SK-N-SH treated with all-trans-retinoic acid at 6 μM for 48 hours (cell line): ENCODE results near the gene CFI.

ENCODE experiments used
- ATAC-seq: fragments of 200-7000 bp; cut with Tn5 transposase; 3 replicates; pipeline ENCODE4 v1.9.1; 2020; ENCODE audit warnings: mild to moderate bottlenecking, moderate library complexity
- ARNTL ChIP-seq: fragments of 450-650 bp; formaldehyde crosslinking; IDR thresholded peaks from 2 replicates; pipeline ENCODE4 v1.5.0; 2020; ENCODE audit warnings: low read depth, mild to moderate bottlenecking, moderate library complexity, borderline replicate concordance
- BACH2 ChIP-seq: fragments of 250-450 bp; sonication (Bioruptor Pico); IDR thresholded peaks from 2 replicates; pipeline ENCODE4 v1.9.0; 2021; ENCODE audit warnings: mild to moderate bottlenecking, borderline replicate concordance
- CSDC2 ChIP-seq: fragments of 250-450 bp; sonication (Bioruptor Pico); IDR thresholded peaks from 2 replicates; pipeline ENCODE4 v1.5.0; 2020; ENCODE audit warnings: mild to moderate bottlenecking, moderate library complexity
- ESRRG ChIP-seq: fragments of 250-450 bp; sonication (Bioruptor Pico); IDR thresholded peaks from 2 replicates; pipeline ENCODE4 v1.6.1; 2021; ENCODE audit warnings: mild to moderate bottlenecking
- GLIS3 ChIP-seq: fragments of 250-450 bp; sonication (Bioruptor Pico); IDR thresholded peaks from 2 replicates; pipeline ENCODE4 v1.5.0; 2020; ENCODE audit warnings: mild to moderate bottlenecking, moderate library complexity
- ISL1 ChIP-seq: fragments of 250-450 bp; sonication (Bioruptor Pico); IDR thresholded peaks from 2 replicates; pipeline ENCODE4 v2.1.2; 2022; ENCODE audit warnings: mild to moderate bottlenecking, moderate library complexity
- OSR1 ChIP-seq: fragments of 250-450 bp; sonication (Bioruptor Pico); IDR thresholded peaks from 2 replicates; pipeline ENCODE4 v1.8.0; 2022; ENCODE audit warnings: moderate library complexity, mild to moderate bottlenecking, inconsistent platforms
- PPARA ChIP-seq: fragments of 250-450 bp; sonication (Bioruptor Pico); IDR thresholded peaks from 2 replicates; pipeline ENCODE4 v1.5.0; 2020; ENCODE audit warnings: mild to moderate bottlenecking, borderline replicate concordance
- RARB ChIP-seq: fragments of 250-450 bp; sonication (Bioruptor Pico); IDR thresholded peaks from 2 replicates; pipeline ENCODE4 v1.8.0; 2021; ENCODE audit warnings: mild to moderate bottlenecking, moderate library complexity
- SNAI2 ChIP-seq: fragments of 250-450 bp; sonication (Bioruptor Pico); IDR thresholded peaks from 2 replicates; pipeline ENCODE4 v1.5.0; 2020; ENCODE audit warnings: mild to moderate bottlenecking, moderate library complexity
- TCF4 ChIP-seq: fragments of 250-450 bp; sonication (Bioruptor Pico); IDR thresholded peaks from 2 replicates; pipeline ENCODE4 v1.8.0; 2021; ENCODE audit warnings: mild to moderate bottlenecking, moderate library complexity, borderline replicate concordance
- TOX ChIP-seq: fragments of 250-450 bp; sonication (Bioruptor Pico); IDR thresholded peaks from 2 replicates; pipeline ENCODE4 v1.8.0; 2021; ENCODE audit warnings: mild to moderate bottlenecking, moderate library complexity, borderline replicate concordance
- ZC3H10 ChIP-seq: fragments of 250-450 bp; sonication (Bioruptor Pico); IDR thresholded peaks from 2 replicates; pipeline ENCODE4 v1.5.1; 2021; ENCODE audit warnings: mild to moderate bottlenecking, moderate library complexity
- ZFP3 ChIP-seq: fragments of 250-450 bp; sonication (Bioruptor Pico); IDR thresholded peaks from 2 replicates; pipeline ENCODE4 v1.5.0; 2020; ENCODE audit warnings: mild to moderate bottlenecking, moderate library complexity
- ZFP30 ChIP-seq: fragments of 450-650 bp; formaldehyde crosslinking; IDR thresholded peaks from 2 replicates; pipeline ENCODE4 v1.5.0; 2022; ENCODE audit warnings: mild to moderate bottlenecking, moderate library complexity
- ZNF565 ChIP-seq: fragments of 450-650 bp; formaldehyde crosslinking; conservative IDR thresholded peaks from 2 replicates; pipeline ENCODE4 v1.5.0; 2020; ENCODE audit warnings: low read depth, mild to moderate bottlenecking, moderate library complexity
- ZNF70 ChIP-seq: fragments of 450-650 bp; formaldehyde crosslinking; IDR thresholded peaks from 2 replicates; pipeline ENCODE4 v1.5.0; 2020; ENCODE audit warnings: mild to moderate bottlenecking, moderate library complexity
- ZNF8 ChIP-seq: fragments of 450-650 bp; formaldehyde crosslinking; IDR thresholded peaks from 2 replicates; pipeline ENCODE4 v1.5.0; 2020; ENCODE audit warnings: mild to moderate bottlenecking, moderate library complexity
- TF ChIP-seq, protein P1 (sequence below): fragments of 250-450 bp; sonication (Bioruptor Pico); IDR thresholded peaks from 2 replicates; pipeline ENCODE4 v1.5.0; 2020; ENCODE audit warnings: mild to moderate bottlenecking, moderate library complexity
- TF ChIP-seq, protein P2 (sequence below): fragments of 250-450 bp; sonication (Bioruptor Pico); IDR thresholded peaks from 2 replicates; pipeline ENCODE4 v1.8.0; 2020; ENCODE audit warnings: mild to moderate bottlenecking, moderate library complexity, borderline replicate concordance
- TF ChIP-seq, protein P3 (sequence below): fragments of 250-450 bp; sonication (Bioruptor Pico); IDR thresholded peaks from 2 replicates; pipeline ENCODE4 v1.5.1; 2020; ENCODE audit warnings: low read depth, mild to moderate bottlenecking, moderate library complexity
- TF ChIP-seq, protein P4 (sequence below): fragments of 250-450 bp; sonication (Bioruptor Pico); IDR thresholded peaks from 2 replicates; pipeline ENCODE4 v1.8.0; 2021; ENCODE audit warnings: low read depth, mild to moderate bottlenecking, moderate library complexity, borderline replicate concordance

The CFI gene

DNA sequence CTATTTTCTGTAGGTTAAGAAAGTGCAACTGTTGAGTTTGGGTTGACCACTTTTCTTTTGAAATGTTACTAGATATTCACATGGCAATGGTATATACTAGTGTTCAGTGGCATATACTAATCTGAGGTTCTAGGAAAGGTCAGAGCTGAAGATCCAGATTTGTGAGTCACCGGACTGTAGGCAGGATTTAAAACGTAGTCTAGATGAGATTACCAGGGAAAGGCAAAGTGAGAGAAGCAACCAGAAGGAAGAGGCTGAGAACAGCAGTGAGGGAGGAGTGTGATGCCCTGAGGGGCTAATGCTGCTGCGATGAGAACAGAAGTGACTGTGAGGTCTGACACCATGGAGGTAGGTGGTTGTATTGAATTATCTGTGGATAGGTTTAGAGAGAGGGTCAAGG lies 62.3 kb downstream of the CFI start:
- no peak for ATAC-seq
- TF ChIP-seq PPARA (no peak), ESRRG (CRISPR knock-in tag) (no peak), ZFP30 (CRISPR knock-in tag) (no peak), ZNF70 (CRISPR knock-in tag) (no peak), ZNF565 (no peak), CSDC2 (CRISPR knock-in tag) (no peak), TCF4 (no peak), ZFP3 (CRISPR knock-in tag) (no peak), ZC3H10 (CRISPR knock-in tag) (no peak), ARNTL (no peak), TOX (no peak), RARB (CRISPR knock-in tag) (no peak), BACH2 (no peak), SNAI2 (no peak), OSR1 (no peak)
- TF ChIP-seq, protein P1, sequence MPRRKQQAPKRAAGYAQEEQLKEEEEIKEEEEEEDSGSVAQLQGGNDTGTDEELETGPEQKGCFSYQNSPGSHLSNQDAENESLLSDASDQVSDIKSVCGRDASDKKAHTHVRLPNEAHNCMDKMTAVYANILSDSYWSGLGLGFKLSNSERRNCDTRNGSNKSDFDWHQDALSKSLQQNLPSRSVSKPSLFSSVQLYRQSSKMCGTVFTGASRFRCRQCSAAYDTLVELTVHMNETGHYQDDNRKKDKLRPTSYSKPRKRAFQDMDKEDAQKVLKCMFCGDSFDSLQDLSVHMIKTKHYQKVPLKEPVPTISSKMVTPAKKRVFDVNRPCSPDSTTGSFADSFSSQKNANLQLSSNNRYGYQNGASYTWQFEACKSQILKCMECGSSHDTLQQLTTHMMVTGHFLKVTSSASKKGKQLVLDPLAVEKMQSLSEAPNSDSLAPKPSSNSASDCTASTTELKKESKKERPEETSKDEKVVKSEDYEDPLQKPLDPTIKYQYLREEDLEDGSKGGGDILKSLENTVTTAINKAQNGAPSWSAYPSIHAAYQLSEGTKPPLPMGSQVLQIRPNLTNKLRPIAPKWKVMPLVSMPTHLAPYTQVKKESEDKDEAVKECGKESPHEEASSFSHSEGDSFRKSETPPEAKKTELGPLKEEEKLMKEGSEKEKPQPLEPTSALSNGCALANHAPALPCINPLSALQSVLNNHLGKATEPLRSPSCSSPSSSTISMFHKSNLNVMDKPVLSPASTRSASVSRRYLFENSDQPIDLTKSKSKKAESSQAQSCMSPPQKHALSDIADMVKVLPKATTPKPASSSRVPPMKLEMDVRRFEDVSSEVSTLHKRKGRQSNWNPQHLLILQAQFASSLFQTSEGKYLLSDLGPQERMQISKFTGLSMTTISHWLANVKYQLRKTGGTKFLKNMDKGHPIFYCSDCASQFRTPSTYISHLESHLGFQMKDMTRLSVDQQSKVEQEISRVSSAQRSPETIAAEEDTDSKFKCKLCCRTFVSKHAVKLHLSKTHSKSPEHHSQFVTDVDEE (CRISPR knock-in tag), result no peak
- TF ChIP-seq, protein P2, sequence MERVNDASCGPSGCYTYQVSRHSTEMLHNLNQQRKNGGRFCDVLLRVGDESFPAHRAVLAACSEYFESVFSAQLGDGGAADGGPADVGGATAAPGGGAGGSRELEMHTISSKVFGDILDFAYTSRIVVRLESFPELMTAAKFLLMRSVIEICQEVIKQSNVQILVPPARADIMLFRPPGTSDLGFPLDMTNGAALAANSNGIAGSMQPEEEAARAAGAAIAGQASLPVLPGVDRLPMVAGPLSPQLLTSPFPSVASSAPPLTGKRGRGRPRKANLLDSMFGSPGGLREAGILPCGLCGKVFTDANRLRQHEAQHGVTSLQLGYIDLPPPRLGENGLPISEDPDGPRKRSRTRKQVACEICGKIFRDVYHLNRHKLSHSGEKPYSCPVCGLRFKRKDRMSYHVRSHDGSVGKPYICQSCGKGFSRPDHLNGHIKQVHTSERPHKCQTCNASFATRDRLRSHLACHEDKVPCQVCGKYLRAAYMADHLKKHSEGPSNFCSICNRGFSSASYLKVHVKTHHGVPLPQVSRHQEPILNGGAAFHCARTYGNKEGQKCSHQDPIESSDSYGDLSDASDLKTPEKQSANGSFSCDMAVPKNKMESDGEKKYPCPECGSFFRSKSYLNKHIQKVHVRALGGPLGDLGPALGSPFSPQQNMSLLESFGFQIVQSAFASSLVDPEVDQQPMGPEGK (CRISPR knock-in tag), result no peak
- TF ChIP-seq, protein P3, sequence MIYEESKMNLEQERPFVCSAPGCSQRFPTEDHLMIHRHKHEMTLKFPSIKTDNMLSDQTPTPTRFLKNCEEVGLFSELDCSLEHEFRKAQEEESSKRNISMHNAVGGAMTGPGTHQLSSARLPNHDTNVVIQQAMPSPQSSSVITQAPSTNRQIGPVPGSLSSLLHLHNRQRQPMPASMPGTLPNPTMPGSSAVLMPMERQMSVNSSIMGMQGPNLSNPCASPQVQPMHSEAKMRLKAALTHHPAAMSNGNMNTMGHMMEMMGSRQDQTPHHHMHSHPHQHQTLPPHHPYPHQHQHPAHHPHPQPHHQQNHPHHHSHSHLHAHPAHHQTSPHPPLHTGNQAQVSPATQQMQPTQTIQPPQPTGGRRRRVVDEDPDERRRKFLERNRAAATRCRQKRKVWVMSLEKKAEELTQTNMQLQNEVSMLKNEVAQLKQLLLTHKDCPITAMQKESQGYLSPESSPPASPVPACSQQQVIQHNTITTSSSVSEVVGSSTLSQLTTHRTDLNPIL (CRISPR knock-in tag), result no peak

DNA sequence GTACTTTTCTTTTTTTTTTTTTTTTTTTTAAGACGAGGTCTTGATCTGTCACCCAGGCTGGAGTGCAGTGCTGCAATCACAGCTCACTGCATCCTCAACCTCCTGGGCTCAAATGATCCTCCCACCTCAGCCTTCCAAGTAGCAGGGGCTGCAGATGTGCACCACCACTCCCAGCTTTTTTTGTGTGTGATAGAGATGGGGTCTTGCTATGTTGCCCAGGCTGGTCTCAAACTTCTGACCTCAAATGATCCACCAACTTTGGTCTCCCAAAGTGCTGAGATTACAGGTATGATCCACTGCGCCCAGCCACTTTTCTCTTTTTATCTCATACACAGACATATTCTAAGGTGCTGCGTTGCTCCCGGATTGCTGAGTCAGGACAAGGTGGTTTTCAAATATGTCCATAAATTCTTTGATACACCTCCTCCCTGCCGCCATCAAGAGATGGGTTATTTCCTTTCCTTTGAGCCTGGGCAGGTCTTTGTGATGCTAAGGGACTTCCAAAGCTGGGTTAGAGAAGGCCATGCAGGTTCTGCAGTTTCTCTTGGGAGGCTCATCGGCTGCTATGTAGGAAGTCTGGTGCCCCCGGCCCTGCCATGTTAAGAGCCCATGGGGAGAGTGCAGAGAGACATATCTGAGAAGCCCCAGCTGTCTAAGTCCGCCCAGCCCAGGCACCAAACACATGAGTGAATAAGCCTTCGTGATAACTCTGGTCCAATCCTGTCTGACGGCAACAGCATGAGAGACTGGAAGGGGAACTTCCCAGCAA lies 63.5 kb downstream of the CFI start:
- no peak for ATAC-seq
- TF ChIP-seq TCF4 (no peak), ZNF8 (no peak), PPARA (no peak), BACH2 (no peak), OSR1 (no peak), CSDC2 (CRISPR knock-in tag) (no peak), ZFP30 (CRISPR knock-in tag) (no peak), ISL1 (CRISPR knock-in tag) (no peak), ESRRG (CRISPR knock-in tag) (no peak), ARNTL (no peak), ZNF70 (CRISPR knock-in tag) (no peak), SNAI2 (no peak), ZNF565 (no peak), ZFP3 (CRISPR knock-in tag) (no peak), GLIS3 (CRISPR knock-in tag) (no peak), TOX (no peak)
- TF ChIP-seq, protein P4, sequence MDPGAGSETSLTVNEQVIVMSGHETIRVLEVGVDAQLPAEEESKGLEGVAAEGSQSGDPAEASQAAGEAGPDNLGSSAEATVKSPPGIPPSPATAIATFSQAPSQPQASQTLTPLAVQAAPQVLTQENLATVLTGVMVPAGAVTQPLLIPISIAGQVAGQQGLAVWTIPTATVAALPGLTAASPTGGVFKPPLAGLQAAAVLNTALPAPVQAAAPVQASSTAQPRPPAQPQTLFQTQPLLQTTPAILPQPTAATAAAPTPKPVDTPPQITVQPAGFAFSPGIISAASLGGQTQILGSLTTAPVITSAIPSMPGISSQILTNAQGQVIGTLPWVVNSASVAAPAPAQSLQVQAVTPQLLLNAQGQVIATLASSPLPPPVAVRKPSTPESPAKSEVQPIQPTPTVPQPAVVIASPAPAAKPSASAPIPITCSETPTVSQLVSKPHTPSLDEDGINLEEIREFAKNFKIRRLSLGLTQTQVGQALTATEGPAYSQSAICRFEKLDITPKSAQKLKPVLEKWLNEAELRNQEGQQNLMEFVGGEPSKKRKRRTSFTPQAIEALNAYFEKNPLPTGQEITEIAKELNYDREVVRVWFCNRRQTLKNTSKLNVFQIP (CRISPR knock-in tag), result no peak
- TF ChIP-seq, protein P1 (CRISPR knock-in tag), result no peak
- TF ChIP-seq, protein P2 (CRISPR knock-in tag), result no peak
- TF ChIP-seq, protein P3 (CRISPR knock-in tag), result no peak
